MV-4-11 (cell line): ENCODE measurements around the gene MKLN1.
"Not testable (repeated sequence)": the region's sequence is repeated elsewhere in the genome, so short reads cannot be mapped to it uniquely, and the experiment has no call there.

Experiments used
- DNase-seq: peaks from one replicate; lab custom pipeline; 2025; lab: John Stamatoyannopoulos, UW

The MKLN1 gene

GRCh38 chr7:131400681-131401176 is 73.1 kb downstream of the MKLN1 start:
- peak; percentile 23 for DNase-seq

DNA sequence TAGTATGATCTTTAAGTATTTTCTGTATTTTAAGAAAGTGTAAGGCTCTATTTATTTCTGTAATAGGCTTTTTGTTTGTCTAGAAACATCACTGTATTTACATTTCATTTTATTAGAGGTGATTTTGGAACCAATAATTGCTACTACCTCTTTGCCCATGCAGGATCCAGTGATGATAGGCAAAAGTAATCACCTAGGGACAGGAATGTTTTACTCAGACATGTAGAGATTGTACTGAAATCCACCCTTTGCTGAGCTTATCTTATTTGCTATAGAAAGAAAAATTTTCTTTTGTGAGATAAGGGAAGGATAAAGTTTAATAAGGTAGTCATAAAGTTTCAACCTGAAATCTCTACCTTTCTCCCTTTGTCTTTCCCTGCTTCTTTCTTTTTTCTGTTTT is 73.5 kb downstream of the MKLN1 start:
- no peak for DNase-seq

GRCh38 chr7:131403322-131403721 is 75.6 kb downstream of the MKLN1 start:
- DNase-seq = no peak

DNA sequence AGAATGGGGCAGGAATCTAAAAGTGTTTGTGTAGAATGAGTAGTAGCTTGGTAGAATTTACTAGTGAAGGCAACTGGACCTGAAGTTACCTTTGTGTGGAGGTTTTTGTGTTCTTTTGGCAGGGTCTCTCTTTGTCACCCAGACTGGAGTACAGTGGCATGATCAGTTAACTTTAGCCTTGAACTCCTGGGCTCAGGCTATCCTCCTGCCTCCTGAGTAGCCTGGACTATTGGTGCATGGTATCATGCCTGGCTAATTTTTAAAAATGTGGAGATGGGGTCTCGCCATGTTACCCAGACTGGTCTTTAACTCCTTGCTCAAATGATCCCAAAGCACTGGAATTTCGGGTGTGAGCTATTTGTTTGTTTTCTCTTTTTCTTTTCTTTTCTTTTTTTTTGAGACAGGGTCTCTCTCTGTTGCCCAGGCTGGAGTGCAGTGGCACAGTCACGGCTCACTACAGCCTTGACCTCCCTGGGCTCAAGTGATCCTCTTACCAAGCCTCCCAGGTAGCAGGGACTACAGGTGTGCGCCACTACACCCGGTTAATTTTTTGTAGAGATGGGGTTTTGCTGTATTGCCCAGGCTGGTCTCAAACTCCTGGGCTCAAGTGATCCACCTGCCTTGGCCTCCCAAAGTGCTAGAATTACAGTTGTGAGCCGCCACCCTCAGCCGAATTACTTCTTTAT is 76.7 kb downstream of the MKLN1 start:
- DNase-seq = no peak

DNA sequence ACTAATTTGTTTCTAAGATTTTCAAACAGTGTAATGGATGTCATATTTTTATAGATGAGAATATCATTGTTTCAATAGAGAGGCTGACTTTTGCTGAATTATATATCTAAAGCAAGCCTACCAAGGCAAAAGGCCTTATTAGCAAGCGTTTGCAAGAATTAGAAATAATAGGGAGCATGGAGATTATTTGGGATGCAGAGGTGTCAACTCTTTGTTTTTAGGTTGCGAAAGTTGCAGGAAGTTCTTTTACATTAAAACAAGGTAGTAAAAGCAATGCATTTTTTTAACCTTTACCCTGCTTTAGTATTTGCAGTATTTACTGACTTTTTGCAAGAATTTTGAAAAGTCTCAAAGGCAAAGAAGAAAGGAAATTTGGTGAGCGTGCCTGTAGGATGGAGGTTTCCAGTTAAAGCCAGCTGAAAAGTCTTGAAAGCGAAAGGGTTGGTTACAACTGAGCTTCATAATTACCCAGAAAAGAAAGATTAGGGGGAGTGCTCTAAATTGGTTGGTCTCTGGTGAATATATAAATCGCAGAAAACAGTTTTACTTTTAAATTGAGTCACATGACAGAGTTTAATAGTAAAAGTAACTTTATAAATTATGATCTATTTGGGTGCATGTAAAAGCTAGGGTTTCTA is 81.6 kb downstream of the MKLN1 start:
- no peak for DNase-seq

GRCh38 chr7:131412031-131412430 is 84.4 kb downstream of the MKLN1 start:
- DNase-seq = no peak

- no peak for DNase-seq
Observed at GRCh38 chr7:131413711-131414110, 86.0 kb downstream of the MKLN1 start.

- DNase-seq = peak; percentile 31
Observed at GRCh38 chr7:131424219-131424822, 96.6 kb downstream of the MKLN1 start.

- no peak for DNase-seq
Observed at GRCh38 chr7:131425992-131426391, 98.3 kb downstream of the MKLN1 start.

- not testable (repeated sequence) for DNase-seq
Observed at GRCh38 chr7:131430826-131431225, 103.2 kb downstream of the MKLN1 start.

DNA sequence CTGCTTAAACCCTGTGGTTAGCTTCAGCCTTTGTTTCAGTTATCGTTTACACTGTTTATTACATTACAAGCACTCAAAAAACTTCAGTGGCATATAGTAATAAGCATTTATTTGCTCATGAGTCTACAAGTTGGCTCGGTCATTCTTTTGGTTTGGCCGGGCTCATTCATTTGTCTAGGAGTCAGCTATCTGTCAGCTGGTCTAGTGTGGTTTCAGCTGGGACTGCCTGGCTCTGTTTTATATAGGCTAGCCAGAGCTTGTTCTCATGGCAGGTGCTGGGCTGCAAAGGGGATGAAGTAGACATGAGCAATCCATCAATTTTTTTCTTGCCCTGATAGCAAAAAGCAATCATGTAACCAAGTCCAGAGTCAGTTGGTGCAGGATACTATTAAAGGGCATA is 103.6 kb downstream of the MKLN1 start:
- no peak for DNase-seq

DNA sequence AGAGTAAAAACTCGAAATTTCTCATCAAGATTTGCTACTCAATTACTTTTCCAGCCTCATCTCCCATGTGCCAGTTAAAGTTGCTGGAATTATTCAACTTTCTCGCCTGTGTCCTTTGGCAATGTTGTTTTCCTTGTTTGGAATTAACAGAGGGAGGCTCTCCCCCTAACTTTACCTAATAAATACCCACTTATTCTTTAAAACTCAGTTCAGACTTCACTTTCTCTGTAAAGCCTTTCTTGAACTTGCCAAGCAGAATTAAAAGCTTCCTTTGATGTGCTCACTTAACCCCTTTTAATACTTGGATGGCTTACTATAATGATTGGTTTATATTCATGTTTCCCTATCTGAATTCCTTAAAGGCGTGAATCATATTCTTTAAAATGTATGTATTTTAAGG is 104.1 kb downstream of the MKLN1 start:
- DNase-seq = no peak

GRCh38 chr7:131436384-131436783 is 108.7 kb downstream of the MKLN1 start:
- no peak for DNase-seq

DNA sequence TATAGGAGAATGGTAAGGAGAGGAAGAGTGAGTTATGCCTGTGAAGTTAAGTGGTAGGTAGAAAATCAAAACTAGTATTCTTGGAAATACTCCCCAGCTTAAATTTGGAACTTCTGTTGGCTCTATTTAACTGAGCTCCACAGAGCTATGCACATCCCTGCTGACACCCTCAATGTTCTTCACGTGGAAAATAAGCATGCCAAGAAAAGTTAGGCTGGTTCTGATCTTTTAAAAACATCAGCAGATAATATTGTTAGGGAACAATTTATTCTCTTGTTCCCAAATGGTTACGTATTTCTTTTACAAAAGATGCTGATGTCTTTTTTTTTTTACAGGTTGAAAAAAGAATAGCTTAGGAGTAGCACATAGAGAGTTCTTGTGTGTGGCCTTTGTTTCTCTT is 111.3 kb downstream of the MKLN1 start:
- DNase-seq = no peak

- no peak for DNase-seq
Observed at GRCh38 chr7:131443496-131443895, 115.8 kb downstream of the MKLN1 start.

- no peak for DNase-seq
Observed at GRCh38 chr7:131444683-131445082, 117.0 kb downstream of the MKLN1 start.

GRCh38 chr7:131449373-131449902 is 121.8 kb downstream of the MKLN1 start:
- DNase-seq = no peak

DNA sequence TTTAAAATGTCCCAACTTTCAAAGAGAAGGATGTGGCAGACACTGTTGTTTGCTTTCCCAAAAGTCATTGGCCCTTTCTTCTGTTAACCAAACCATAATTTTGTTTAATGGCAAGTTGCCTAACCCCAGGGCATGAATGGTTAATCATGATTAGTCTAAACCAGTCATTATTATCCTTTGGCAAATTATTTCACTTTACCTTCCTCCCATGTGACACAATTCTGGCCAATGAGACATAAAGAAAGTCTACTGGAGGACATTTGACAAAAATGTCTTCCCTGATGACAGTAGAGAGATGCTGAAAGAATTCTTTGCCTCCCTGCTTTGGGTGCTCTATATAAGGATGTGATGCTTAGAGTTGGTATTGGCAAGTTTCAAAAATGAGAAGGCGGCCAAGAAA is 126.8 kb downstream of the MKLN1 start:
- DNase-seq = no peak

- DNase-seq = no peak
Observed at GRCh38 chr7:131455001-131455400, 127.3 kb downstream of the MKLN1 start.

GRCh38 chr7:131455546-131455945 is 127.9 kb downstream of the MKLN1 start:
- no peak for DNase-seq

- no peak for DNase-seq
Observed at GRCh38 chr7:131456338-131456737, 128.7 kb downstream of the MKLN1 start.

DNA sequence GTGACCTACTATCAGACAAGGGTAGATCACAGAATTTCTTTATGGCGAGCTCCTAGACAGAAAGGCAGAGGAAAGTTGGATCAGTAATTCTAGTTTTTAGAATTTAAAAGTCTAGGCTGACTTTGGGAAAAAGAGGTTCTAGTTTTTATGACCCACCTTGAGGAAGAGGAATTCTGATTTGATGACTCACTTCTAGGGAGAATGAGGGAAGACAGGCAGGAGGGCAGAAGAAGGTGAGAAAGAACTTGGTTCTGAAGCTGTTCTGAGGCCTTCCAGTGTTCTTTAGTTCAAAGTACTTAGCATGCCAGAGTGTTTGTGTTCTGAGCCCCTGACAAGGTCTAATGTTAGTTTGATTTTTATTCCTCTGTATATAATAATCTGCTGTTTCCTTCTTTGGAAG is 131.6 kb downstream of the MKLN1 start:
- no peak for DNase-seq

DNA sequence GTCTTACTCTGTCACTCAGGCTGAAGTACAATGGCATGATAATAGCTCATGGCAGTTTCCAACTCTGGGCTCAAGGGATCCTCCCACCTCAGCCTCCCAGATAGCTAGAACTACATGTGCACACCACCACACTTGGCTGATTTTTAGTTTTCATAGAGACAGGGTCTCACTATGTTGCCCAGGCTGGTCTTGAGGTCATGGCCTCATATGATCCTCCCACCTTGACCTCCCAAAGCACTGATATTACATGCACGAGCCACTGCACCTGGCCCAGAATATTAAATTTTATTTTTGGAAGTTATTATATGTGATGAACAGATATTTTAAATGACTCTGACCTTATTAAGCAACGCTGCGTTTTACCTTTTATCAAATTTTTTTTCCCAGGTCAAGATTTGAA is 134.4 kb downstream of the MKLN1 start:
- no peak for DNase-seq
